HG03060 (cell line): ENCODE measurements around the gene ASPN.

ENCODE experiments used
- ATAC-seq: cut with Tn5 transposase; IDR thresholded peaks from one replicate; pipeline ENCODE4 v1.9.1; 2021; ENCODE audit warnings: low read depth, moderate number of reproducible peaks; ENCODE audit not compliant: unreplicated experiment

Gene ASPN

DNA sequence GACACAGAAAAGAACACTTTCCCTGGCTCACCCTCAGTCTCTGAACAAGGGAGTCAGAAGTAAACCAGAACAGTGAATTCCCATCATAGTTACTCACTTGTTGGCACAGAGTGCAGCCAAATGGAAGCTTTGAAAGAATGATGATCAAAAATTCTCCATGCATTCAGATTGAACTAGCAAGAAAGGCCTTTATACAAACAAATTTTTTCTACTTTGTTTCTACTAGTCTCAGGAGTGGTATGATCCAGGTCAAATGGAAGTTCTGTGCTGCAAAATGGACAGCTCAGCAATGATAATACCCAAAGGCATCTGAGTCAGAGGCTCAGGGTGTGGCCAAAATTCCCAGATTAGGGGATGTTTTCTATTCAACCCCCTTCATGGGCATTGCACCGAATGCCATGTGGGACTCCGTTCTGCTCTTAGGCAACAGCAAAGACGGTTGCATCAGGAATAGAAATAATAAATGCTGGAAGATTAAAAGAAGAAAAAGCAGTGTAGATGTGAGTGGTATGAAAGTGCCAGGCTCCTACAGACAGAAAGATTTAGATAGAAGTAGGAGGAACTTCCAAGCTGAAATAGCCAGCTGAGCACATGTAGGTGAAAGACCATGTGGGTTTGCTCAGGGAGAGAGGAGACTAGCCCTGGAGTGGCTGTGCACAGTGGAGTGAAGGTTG, 24.0 kb upstream of the ASPN start:
- ATAC-seq = no peak

DNA sequence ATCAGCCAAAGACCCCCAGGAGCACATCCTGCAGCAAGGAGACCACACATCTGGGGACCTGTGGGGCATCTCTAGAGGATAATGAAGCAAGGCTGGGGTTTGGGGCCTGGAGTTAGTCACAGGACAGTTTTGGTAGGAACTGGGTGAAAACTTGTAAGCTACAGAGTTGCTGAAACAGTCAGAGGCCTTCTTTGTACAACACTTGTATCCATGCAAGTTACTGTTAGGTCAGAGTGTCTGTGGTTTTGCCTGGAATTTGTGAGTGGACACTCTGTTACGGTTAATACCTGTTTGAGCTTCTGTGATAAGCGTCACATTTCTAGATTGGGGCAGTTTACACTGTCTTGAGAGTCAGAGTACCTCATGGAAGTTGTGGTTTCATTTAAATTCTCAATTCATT, 22.6 kb upstream of the ASPN start:
- no peak for ATAC-seq

DNA sequence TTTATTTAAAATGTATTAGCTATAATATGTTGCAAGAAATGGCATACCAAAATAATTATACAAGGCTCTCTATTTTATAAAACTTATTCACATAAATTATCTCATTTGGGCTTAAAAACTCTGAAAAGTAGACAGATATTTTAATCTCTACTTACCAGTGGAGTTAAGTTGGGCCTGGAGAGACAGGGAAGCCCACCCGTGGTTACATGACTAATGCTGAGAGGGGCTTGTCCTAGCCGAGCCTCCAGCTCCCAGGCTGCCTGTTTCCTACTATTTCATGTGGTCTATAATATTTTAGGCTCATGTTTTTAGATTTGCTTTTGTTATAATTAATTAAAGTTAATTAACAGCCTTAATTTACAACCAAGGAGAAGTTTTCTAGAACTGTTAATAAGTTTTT, 20.9 kb upstream of the ASPN start:
- no peak for ATAC-seq

DNA sequence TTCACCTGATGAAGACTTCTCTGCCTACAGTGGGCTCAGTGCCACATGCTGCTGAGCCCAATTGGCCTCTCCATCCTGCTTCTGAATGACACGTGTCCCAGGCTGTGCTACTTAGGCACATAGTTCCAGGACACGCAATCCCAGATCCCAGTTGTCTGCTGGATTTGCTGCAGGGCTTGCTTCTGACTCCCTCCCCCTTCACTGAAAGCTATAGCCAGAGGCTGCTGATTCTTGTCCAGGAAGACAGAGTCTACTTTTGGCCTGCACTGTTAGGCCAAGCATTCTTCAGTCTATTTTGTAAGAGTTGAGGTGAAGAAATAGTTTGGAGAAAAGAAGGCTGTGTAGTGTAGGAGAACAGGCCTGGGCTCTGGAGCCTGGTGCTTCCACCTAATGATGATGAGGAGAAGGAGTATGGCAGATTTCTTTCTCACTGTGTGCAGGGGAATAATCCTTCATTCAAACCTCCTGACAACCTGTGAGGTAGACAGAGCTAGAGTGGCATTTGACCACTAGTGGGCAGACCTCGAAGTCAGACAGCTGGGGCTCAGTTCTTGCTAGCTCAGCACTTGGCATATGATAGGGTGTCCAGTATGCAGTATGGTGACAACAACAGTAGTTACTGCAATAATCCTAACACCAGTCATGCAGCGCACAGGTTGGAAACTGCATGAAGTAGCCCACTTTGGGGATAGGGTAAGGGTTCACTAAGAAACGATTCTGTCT, 19.5 kb upstream of the ASPN start:
- no peak for ATAC-seq

DNA sequence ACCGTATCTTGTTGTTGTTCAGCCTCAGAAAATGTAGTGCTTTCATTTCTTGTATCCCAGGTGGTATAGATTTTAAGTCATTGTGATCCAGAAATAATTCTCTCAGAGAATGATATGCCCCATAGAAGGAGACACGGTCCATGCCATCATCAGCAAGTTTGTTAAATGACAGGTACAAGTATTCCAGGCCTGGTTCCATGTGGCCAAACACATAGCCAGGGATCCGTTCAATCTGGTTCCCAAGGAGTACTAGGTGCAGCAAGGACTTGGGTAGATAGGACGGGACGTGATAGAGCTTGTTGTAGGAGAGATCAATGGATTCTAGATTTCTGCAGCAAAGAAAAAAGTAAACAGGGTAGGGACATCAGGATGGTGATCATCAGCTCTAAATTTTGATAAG, 18.4 kb upstream of the ASPN start:
- no peak for ATAC-seq

DNA sequence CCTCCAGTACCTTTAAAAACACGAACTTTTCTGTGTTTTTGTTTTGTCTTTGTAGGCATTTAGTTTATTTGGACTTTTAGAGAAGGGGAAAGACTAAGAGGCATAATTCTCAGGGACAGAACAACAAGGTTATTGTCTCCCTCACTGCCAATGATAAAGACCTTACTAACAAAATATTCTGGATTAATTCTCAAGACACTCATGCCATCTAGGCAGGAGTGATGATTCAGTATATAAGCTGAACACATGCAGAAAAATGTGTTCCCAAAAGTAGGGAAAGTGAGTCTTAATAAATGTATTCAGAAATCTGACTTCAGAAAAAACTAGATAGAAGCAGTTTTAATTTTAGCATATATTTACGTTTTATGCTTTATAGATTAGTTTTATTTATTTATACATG, 17.4 kb upstream of the ASPN start:
- no peak for ATAC-seq

DNA sequence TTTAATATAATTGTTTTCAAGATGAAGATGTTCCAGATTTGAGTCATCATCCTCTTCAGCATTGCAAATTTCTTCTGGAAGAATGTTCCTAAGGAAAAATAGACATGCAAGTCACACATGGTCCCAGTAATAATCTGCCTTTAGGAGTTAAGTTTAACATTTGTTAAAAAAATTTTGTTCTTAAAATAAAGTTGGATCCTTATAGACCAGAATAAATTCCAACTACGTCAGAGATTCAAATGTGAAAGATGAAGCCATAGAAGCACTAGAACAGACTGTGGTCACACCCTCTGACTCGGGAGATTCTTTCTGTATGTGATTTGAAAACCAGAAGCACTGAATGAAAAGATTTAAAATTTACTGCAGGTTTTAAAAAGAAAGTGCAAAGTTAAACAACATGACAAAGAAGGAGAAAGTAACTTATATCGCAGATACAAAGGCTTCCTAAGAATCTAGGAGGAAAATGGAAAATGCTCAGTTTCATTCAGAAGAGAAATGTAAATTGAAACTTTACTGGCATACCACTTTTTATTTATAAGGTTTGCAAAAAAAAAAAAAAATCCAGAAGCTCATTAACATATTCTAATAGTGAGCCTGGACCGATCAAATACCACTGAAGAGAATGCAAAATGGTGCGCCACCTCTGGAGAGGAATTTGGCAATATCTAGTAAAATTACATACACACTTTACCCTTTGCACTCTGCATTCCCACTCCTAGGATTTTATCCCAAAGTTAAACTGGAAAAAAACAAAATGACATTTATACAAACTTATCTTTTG, 14.3 kb upstream of the ASPN start:
- ATAC-seq = no peak

DNA sequence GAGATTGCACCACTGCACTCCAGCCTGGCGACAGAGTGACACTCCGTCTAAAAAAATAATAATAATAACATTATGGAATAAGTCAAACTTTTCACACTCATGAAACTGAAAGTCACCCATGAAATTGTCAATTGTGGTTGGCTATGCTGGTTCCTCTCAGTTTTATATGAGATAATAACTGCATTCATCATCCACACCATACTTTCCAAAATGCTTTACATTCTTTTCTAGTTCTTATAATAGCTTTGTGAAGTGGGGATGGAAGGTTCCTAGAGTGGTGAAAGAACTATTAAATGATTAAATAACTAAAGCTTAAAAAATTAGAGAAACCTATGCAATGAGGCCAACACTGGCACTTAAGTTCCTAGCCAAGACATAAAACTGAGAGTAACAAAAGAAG, 12.6 kb upstream of the ASPN start:
- no peak for ATAC-seq

DNA sequence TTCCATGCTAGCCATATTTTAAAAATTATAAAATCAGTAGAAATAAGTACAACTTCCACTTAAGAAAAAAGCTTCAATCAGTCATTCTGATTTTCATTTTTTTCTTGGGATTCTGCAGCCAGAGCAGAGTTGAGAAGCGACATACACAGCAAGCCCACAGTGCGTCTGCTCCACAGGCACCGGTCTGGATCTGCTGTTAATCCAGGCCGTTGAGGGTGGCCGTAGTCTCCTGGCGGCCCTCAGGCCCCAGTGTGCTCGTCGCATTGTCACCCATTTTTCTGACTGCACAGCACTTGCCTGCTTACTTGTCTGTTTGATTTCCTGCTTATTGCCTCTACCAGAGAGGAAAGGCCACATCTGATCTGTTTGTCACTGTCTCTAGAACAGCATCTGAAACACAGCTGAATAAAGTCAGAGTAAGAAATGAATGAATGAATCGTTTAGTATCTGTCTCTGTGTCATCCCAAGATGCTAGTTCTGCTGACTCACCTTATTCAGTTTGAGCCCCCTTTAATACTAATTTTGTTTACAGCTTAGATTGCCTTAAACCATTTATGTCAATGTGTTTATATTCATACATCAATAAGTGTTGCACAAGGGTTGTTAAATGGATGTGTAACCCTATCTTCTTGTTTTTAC, 11.6 kb upstream of the ASPN start:
- ATAC-seq = no peak

DNA sequence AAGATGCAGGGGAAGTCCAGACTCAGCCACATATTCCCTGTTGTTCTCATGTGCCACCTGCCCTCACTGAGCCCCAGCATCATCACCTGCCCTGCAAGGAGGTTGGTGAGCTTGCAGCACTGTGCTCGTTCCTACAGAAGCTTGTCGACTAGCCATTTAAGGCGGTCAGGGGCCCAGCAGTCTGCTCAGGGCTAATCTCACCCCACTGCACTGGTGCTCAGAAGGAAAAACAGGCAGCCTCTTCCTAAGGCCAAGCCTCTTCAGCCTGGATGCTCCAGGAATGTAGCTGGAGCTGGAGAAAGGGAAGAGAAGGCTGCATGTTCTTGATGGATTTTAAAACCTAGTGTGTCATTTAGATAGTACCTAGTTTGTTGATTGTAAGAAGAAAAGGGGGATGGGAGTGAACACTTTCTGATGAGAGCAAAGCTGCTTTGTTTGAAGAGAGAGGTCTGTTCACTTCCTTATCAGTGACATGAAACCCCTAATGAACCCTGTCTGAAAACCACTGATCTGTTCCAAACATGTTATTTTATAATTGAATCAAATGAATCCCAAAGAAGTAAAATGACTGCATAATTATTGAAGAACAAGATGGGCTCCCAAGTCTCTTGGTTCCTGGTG, 10.6 kb upstream of the ASPN start:
- ATAC-seq = no peak

DNA sequence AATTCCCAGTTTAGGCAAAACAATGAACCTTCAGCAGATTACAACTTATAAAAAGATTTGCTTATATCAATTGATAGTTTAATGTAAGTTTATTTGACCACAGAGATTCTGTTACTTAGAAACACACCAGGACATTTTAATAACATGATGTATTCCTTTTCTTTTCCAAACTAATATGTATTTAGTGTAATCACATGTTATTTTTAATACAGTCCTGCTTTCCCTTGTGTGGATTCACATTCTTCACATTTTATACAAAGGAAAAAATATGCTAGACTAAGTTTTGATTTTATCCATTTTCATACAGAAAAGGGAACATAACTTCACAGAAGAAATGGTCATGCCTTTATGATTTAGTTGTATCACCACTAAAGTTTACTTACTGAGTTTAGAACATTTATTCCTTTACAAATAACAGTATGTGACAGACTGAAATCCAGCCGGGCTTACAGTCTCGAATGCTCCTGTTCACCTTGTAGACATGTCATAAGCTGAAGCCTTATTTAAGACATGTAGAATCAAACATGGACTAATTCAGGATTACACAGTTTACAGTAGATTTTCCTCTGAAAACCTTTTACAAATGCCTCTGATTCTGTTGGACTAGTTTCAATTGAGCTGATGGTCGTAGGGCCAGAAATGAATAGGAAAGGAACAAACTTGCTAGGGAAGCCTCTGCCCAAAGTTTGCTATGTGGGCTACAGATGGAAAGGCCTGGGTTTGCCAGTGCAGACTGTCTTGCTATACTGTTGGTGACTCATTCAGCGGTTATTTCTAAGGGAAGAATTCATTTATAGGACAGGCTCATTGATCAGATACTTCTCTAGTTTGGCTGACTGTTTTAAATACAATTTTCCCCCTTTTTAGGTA, 6.6 kb upstream of the ASPN start:
- ATAC-seq = no peak

DNA sequence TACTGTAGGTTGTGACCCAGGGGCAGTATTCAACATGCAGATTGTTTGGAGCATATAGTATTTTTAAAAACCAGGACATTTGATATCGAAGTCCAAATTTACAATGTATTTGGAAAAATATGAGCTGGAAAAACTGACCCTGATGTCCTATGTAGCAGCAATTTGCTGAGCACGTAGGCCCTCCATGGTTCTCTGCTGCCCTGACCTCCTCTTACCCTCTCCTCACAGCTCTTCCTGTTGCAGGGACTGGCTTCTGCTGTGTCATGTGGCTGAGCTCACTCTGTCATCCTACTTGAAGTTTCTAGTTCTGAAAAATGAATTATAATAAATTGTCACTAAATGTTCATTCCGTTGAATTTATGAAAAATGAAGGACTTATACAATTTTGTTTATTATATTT, 4.1 kb upstream of the ASPN start:
- no peak for ATAC-seq

DNA sequence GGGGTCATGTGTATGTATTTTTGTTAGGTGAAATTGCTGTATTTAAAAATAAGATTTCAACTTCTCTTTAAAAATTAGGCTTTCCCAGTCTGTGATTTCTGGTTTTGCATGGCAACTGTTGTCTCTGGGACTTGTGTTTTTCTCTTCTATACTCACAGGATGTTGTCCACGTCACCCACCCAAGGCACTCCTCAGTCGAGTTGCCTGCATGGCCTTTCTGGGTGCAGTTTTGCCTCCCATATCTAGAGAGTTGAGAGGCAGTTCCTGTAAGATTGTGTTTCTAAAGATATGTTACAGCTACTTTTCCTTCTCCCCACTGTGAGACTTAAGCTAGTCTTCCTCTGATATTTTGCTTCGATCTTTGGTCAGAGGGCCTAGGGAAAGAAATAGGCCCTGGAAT, 2.3 kb upstream of the ASPN start:
- ATAC-seq = no peak

DNA sequence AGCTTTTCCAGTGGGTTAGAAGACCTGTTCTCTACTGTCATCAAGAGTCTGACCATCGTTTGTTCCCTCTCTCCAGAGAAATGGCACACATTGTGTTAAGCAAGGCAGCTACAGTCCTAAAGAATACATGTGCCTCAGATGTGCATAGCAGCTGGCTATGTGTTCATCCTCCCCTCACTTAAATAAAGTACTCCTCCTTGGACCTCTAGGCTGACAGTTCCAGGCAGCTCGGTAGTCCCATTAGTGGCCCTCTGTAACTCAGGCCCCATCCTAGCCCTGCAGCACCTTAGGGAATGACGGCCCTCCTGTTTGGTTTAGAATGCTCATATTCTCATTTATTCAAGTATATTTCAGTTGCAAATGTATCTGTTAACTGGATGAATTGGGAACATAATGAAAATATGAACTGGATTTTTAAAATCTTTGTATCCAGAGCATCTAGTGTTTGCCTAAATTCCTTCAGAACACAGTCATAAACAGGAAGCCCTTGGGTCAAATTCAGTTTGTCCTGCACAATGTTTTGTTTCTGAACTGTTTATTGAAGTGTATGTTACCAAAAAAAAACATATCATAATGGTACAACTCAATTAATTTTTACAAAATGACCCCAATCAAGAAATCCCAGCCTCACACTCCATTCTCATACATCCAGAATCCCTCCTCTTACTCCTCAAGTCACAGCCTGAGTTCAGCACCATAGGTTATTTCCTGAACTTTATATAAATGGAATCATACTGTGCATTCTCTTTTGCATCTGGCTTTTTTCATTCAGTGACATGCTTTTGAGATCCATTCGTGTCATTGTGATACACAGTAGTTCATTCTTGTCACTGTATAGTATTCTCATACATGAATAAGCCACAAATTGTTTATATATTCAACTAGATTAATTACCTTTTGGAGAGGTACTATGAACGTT, 1.6 kb upstream of the ASPN start:
- no peak for ATAC-seq

DNA sequence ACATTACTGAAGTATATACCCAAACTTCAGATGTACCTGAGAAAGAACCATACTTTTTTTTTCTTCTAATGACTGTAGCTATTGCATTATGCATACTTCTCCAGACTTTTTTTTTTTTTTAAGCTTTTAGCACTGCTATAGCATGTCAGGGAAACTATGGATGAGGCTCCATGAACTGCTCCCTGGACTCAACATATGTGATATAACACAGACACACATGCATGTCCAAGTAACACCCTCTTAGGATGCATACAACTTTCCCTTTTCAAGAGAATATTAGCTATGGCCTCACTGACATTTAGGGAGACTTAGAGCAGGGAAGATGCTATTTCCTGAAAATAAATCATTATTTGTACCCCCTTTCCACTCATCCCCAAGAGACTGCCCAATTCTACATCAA, 499 bp upstream of the ASPN start:
- ATAC-seq = no peak

DNA sequence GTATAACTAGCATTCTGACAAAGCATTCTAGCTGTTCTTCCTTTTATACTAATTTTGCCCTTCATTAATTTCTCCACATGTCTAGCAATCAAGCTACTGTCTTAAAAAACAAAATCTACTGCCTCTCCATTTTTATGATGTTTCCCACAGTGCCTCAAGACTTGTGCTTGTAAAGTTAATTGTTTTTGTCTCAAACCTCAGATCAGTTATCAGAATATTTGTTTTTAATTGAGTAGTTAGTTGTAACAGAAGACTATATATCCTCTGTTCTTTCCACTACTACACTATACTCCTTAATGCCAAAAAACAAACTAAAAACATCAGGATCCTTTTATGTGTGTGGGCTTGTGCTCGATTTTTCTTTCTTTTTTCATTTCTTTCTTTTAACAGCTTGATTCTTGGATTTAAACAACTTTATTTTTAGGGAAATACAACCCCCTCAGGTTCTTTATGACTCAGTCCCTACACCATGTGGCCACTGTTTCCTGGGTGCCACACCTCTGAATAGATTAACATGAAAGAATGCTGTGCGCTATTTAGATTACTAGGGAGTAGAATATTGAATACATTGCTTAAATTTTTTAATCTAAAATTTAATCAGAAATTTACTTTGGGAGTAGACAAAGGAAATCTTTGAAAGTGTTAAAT, 1.2 kb downstream of the ASPN start:
- ATAC-seq = no peak

DNA sequence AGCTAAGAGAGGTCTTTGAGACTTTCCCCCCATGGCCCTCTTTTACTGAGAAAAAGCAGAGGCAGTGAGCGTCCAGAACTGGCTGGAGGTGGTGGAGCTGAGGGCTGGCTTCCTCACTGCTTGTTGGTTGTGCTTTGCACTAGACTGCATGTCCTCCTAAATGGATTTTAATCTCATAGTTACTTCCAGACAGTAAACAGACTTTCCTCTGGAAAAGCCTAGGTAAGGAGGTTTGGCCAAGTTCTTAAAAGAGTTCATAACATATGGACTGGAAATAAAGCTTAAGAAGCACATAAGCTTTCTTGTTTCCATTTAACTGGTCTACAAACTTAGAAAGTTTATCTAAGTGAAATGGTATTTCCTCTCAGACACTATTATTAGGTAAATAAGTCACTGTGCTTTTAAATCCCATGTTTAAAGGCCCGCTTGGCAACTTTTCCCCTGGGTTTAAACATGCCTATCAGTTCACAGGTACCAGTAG, 2.0 kb downstream of the ASPN start:
- ATAC-seq = no peak

DNA sequence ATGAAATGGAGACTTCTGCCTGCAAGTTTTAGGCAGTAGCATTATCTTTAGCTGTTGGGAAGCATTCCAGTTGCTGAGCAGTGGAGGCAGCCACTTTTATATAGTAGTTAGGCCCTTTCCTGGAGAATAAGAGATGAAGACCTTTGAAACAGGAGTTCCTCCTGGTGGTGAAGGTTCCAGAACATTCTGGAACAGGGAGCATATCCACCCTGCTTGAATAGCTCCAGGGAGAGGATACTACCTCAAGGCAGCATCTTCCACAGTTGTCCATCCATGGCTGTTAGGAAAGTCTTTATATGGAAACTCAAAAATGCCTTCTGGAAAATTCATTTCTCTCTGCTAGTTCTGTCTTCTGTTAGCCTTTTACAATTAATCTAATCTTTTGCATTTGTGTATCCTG, 3.0 kb downstream of the ASPN start:
- no peak for ATAC-seq
